ENCODE results near the gene ALS2. TPM values are rescaled to one million over a fixed set of nuclear protein-coding genes. Genes with fewer than 3 reads are reported as not detected.

ALS2 gene
- total RNA-seq, 2 experiments from 2014 or later = 15.3 to 16.7 TPM

GRCh38 chr2:201707753-201708152, 73.0 kb downstream of the ALS2 start:
- Mint-ChIP-seq H3K9me3 (no peaks in the 10 kb centered on the region), H3K27me3 (no peaks in the 10 kb centered on the region), H3K36me3 (peaks cover 11% of the 10 kb centered on the region), H3K4me3 (no peak overlapping the region), H3K27ac (peak overlapping the region; percentile 62), H3K4me1 (peaks cover 13% of the 10 kb centered on the region)
- no peak for DNase-seq
- POLR2A ChIA-PET = no interaction called here
- ATAC-seq (ENCODE audit: low read depth) = no peak

- POLR2A ChIA-PET = no interaction called here
- Mint-ChIP-seq H3K4me3 (no peak overlapping the region), H3K36me3 (peaks cover 11% of the 10 kb centered on the region), H3K4me1 (peaks cover 13% of the 10 kb centered on the region), H3K9me3 (no peaks in the 10 kb centered on the region), H3K27ac (no peak overlapping the region), H3K27me3 (no peaks in the 10 kb centered on the region)
- ATAC-seq (ENCODE audit: low read depth) = peak; percentile 45
- DNase-seq = no peak
Measured at GRCh38 chr2:201707142-201707541, 73.6 kb downstream of the ALS2 start.

GRCh38 chr2:201704536-201704935, 76.2 kb downstream of the ALS2 start:
- DNase-seq (no peak), ATAC-seq (ENCODE audit: low read depth) (no peak)
- no peaks in the 10 kb centered on the region for H3K9me3 Mint-ChIP-seq
- peaks cover 11% of the 10 kb centered on the region for H3K36me3 Mint-ChIP-seq
- H3K27ac Mint-ChIP-seq = no peak overlapping the region
- POLR2A ChIA-PET = no interaction called here
- H3K4me1 Mint-ChIP-seq = peaks cover 13% of the 10 kb centered on the region
- no peaks in the 10 kb centered on the region for H3K27me3 Mint-ChIP-seq
- no peak overlapping the region for H3K4me3 Mint-ChIP-seq

- Mint-ChIP-seq H3K27ac (no peak overlapping the region), H3K36me3 (peaks cover 6% of the 10 kb centered on the region), H3K27me3 (no peaks in the 10 kb centered on the region), H3K4me3 (no peak overlapping the region), H3K4me1 (peaks cover 2% of the 10 kb centered on the region), H3K9me3 (no peaks in the 10 kb centered on the region)
- DNase-seq (no peak), ATAC-seq (ENCODE audit: low read depth) (no peak)
- POLR2A ChIA-PET = no interaction called here
Measured at GRCh38 chr2:201701646-201702045, 79.1 kb downstream of the ALS2 start.

GRCh38 chr2:201699416-201699815, 81.3 kb downstream of the ALS2 start:
- H3K9me3 Mint-ChIP-seq = no peaks in the 10 kb centered on the region

GRCh38 chr2:201698588-201699226, 82.0 kb downstream of the ALS2 start, which contains the start of gene MPP4:
MPP4 (minus strand) TSS chr2:201698644; CDS start chr2:201693954, 4,690 bp downstream.
- no peaks in the 10 kb centered on the region for H3K9me3 Mint-ChIP-seq
- no peaks in the 10 kb centered on the region for H3K27me3 Mint-ChIP-seq
- H3K36me3 Mint-ChIP-seq = peaks cover 4% of the 10 kb centered on the region
- H3K27ac Mint-ChIP-seq = no peak within 1 kb of the TSS
- ATAC-seq (ENCODE audit: low read depth) = no peak
- H3K4me1 Mint-ChIP-seq = peaks cover 2% of the 10 kb centered on the region
- H3K4me3 Mint-ChIP-seq = no peak within 1 kb of the TSS
- POLR2A ChIA-PET = no interaction called here
- no peak for DNase-seq

More at GRCh38 chr2:201699416-201699815, 81.3 kb downstream of the ALS2 start:
- ATAC-seq (ENCODE audit: low read depth) = no peak
- no peaks in the 10 kb centered on the region for H3K27me3 Mint-ChIP-seq
- H3K4me3 Mint-ChIP-seq = no peak overlapping the region
- peaks cover 2% of the 10 kb centered on the region for H3K4me1 Mint-ChIP-seq
- no peak overlapping the region for H3K27ac Mint-ChIP-seq
- H3K36me3 Mint-ChIP-seq = peaks cover 6% of the 10 kb centered on the region
- DNase-seq = no peak
- POLR2A ChIA-PET = no interaction called here

GRCh38 chr2:201697899-201698298, 82.8 kb downstream of the ALS2 start:
- peaks cover under 1% of the 10 kb centered on the region for H3K27me3 Mint-ChIP-seq
- no peak overlapping the region for H3K4me3 Mint-ChIP-seq
- H3K27ac Mint-ChIP-seq = no peak overlapping the region
- H3K4me1 Mint-ChIP-seq = no peaks in the 10 kb centered on the region
- no peaks in the 10 kb centered on the region for H3K9me3 Mint-ChIP-seq
- H3K36me3 Mint-ChIP-seq = peaks cover 2% of the 10 kb centered on the region
- POLR2A ChIA-PET = no interaction called here
- no peak for ATAC-seq (ENCODE audit: low read depth)
- DNase-seq = no peak

GRCh38 chr2:201696151-201696659, 84.5 kb downstream of the ALS2 start:
- Mint-ChIP-seq H3K4me3 (no peak overlapping the region), H3K27ac (no peak overlapping the region)
- POLR2A ChIA-PET = no interaction called here

GRCh38 chr2:201685156-201685555, 95.6 kb downstream of the ALS2 start:
- Mint-ChIP-seq H3K36me3 (no peaks in the 10 kb centered on the region), H3K27ac (no peak overlapping the region), H3K27me3 (peaks cover 22% of the 10 kb centered on the region), H3K9me3 (peaks cover 3% of the 10 kb centered on the region), H3K4me1 (no peaks in the 10 kb centered on the region), H3K4me3 (no peak overlapping the region)
- DNase-seq (no peak), ATAC-seq (ENCODE audit: low read depth) (no peak)
- POLR2A ChIA-PET = no interaction called here

More at GRCh38 chr2:201696151-201696659, 84.5 kb downstream of the ALS2 start:
- no peaks in the 10 kb centered on the region for H3K9me3 Mint-ChIP-seq
- ATAC-seq (ENCODE audit: low read depth) = no peak
- no peaks in the 10 kb centered on the region for H3K4me1 Mint-ChIP-seq
- no peak for DNase-seq
- peaks cover 2% of the 10 kb centered on the region for H3K36me3 Mint-ChIP-seq
- peaks cover 2% of the 10 kb centered on the region for H3K27me3 Mint-ChIP-seq

- H3K27me3 Mint-ChIP-seq = peaks cover 17% of the 10 kb centered on the region
- ATAC-seq (ENCODE audit: low read depth) = no peak
Measured at GRCh38 chr2:201680743-201681142, 100.0 kb downstream of the ALS2 start.

GRCh38 chr2:201678401-201678800, 102.3 kb downstream of the ALS2 start:
- H3K36me3 Mint-ChIP-seq = no peaks in the 10 kb centered on the region
- peaks cover 3% of the 10 kb centered on the region for H3K9me3 Mint-ChIP-seq
- POLR2A ChIA-PET = no interaction called here
- no peak for DNase-seq
- no peak for ATAC-seq (ENCODE audit: low read depth)
- no peak overlapping the region for H3K27ac Mint-ChIP-seq
- H3K4me1 Mint-ChIP-seq = peaks cover 4% of the 10 kb centered on the region
- no peak overlapping the region for H3K4me3 Mint-ChIP-seq
- H3K27me3 Mint-ChIP-seq = peaks cover 9% of the 10 kb centered on the region

More at GRCh38 chr2:201680743-201681142, 100.0 kb downstream of the ALS2 start:
- no peak overlapping the region for H3K4me3 Mint-ChIP-seq
- no peaks in the 10 kb centered on the region for H3K4me1 Mint-ChIP-seq
- peaks cover 3% of the 10 kb centered on the region for H3K9me3 Mint-ChIP-seq
- H3K27ac Mint-ChIP-seq = no peak overlapping the region
- POLR2A ChIA-PET = no interaction called here
- DNase-seq = no peak
- no peaks in the 10 kb centered on the region for H3K36me3 Mint-ChIP-seq

- DNase-seq = no peak
- Mint-ChIP-seq H3K4me3 (no peak overlapping the region), H3K9me3 (no peaks in the 10 kb centered on the region), H3K4me1 (peaks cover 4% of the 10 kb centered on the region), H3K36me3 (no peaks in the 10 kb centered on the region), H3K27ac (no peak overlapping the region), H3K27me3 (peaks cover 13% of the 10 kb centered on the region)
- no peak for ATAC-seq (ENCODE audit: low read depth)
- POLR2A ChIA-PET = no interaction called here
Measured at GRCh38 chr2:201675454-201675853, 105.3 kb downstream of the ALS2 start.

GRCh38 chr2:201674794-201675193, 105.9 kb downstream of the ALS2 start:
- no peaks in the 10 kb centered on the region for H3K36me3 Mint-ChIP-seq
- DNase-seq (no peak), ATAC-seq (ENCODE audit: low read depth) (no peak)
- no peak overlapping the region for H3K27ac Mint-ChIP-seq
- peaks cover 17% of the 10 kb centered on the region for H3K27me3 Mint-ChIP-seq
- no peak overlapping the region for H3K4me3 Mint-ChIP-seq
- no peaks in the 10 kb centered on the region for H3K9me3 Mint-ChIP-seq
- POLR2A ChIA-PET = no interaction called here
- peaks cover 4% of the 10 kb centered on the region for H3K4me1 Mint-ChIP-seq

- H3K27me3 Mint-ChIP-seq = peaks cover 19% of the 10 kb centered on the region
- H3K9me3 Mint-ChIP-seq = no peaks in the 10 kb centered on the region
- peaks cover 4% of the 10 kb centered on the region for H3K4me1 Mint-ChIP-seq
- no peak overlapping the region for H3K4me3 Mint-ChIP-seq
- POLR2A ChIA-PET = no interaction called here
- ATAC-seq (ENCODE audit: low read depth) (peak; percentile 45), DNase-seq (no peak)
- H3K36me3 Mint-ChIP-seq = no peaks in the 10 kb centered on the region
- peak overlapping the region; percentile 27 for H3K27ac Mint-ChIP-seq
Measured at GRCh38 chr2:201674298-201674697, 106.4 kb downstream of the ALS2 start.

Measured in activated naive CD8-positive, alpha-beta T cell treated with anti-CD3 and anti-CD28 coated beads, Interleukin-2, amount 10 ng/mL, durations not matched to agents 7 days and 5 days (primary cell).